K562 (cell line): ENCODE results near the gene PSMA5. TPM values are rescaled to one million over a fixed set of nuclear protein-coding genes. Genes with fewer than 3 reads are reported as not detected.

ENCODE experiments used
- BMI1 ChIP-seq: fragments of 150-350 bp; IDR thresholded peaks from 2 replicates; pipeline ENCODE4 v1.6.1; 2014; ENCODE audit warnings: low read length
- ESRRB ChIP-seq: fragments of 250-450 bp; sonication (Bioruptor Pico); IDR thresholded peaks from 2 replicates; pipeline ENCODE4 v1.5.0; 2020; ENCODE audit warnings: mild to moderate bottlenecking, moderate library complexity, borderline replicate concordance
- HDAC2 ChIP-seq: fragments of 450-650 bp; IDR thresholded peaks from 2 replicates; pipeline ENCODE4 v1.6.1; 2016; ENCODE audit warnings: mild to moderate bottlenecking
- HNRNPK ChIP-seq: fragments of 200-400 bp; formaldehyde crosslinking; IDR thresholded peaks from one replicate; pipeline ENCODE4 v1.6.1; 2018; ENCODE audit warnings: mild to moderate bottlenecking, low read depth, low read length; ENCODE audit not compliant: poor library complexity, severe bottlenecking
- ILK ChIP-seq: fragments of 450-650 bp; IDR thresholded peaks from 2 replicates; pipeline ENCODE4 v1.6.1; 2016; ENCODE audit warnings: missing genetic modification characterization, low read depth, mild to moderate bottlenecking, missing compliant biosample characterization, moderate library complexity, borderline replicate concordance
- KHSRP ChIP-seq: fragments of 450-650 bp; IDR thresholded peaks from 2 replicates; pipeline ENCODE4 v1.6.1; 2017
- MAFG ChIP-seq: fragments of 450-650 bp; conservative IDR thresholded peaks from 2 replicates; pipeline ENCODE4 v1.6.1; 2016; ENCODE audit warnings: missing genetic modification characterization, missing compliant biosample characterization
- MYC ChIP-seq, 2 experiments: fragments of 250-450 bp in 1 of 2; sonication (Bioruptor Pico) in 1 of 2; IDR thresholded peaks; 2 replicates each; pipeline versions ENCODE4 v1.5.1 to v1.6.1; 2012 to 2021; ENCODE audit warnings: low read depth in 2 of 2, borderline replicate concordance in 1 of 2, improper control_type of control experiment in 1 of 2, low read length in 1 of 2, mild to moderate bottlenecking in 1 of 2, moderate library complexity in 1 of 2
- NCOA4 ChIP-seq: fragments of 450-650 bp; IDR thresholded peaks from 2 replicates; pipeline ENCODE4 v1.6.1; 2018; ENCODE audit warnings: mild to moderate bottlenecking; ENCODE audit not compliant: partially characterized antibody
- NCOR1 ChIP-seq: fragments of 450-650 bp; IDR thresholded peaks from 2 replicates; pipeline ENCODE4 v1.6.1; 2016; ENCODE audit warnings: mild to moderate bottlenecking, moderate library complexity
- PCBP1 ChIP-seq: fragments of 200-400 bp; formaldehyde crosslinking; IDR thresholded peaks from 2 replicates; pipeline ENCODE4 v1.6.1; 2018; ENCODE audit warnings: mild to moderate bottlenecking, low read depth, low read length; ENCODE audit not compliant: poor library complexity, severe bottlenecking
- PHF8 ChIP-seq: fragments of 200-600 bp; sonication (generic); IDR thresholded peaks from 2 replicates; pipeline ENCODE4 v1.6.1; 2012; ENCODE audit warnings: mixed run types, mild to moderate bottlenecking, inconsistent platforms, low read length, moderate library complexity, borderline replicate concordance
- POLR2AphosphoS2 ChIP-seq: IDR thresholded peaks from 2 replicates; pipeline ENCODE4 v1.6.1; 2012; ENCODE audit warnings: low read length, improper control_type of control experiment
- PREB ChIP-seq: sonication (generic); formaldehyde crosslinking; IDR thresholded peaks from 2 replicates; pipeline ENCODE4 v1.8.1; 2023; ENCODE audit warnings: mild to moderate bottlenecking, missing genetic modification reagents
- RB1 ChIP-seq: fragments of 450-650 bp; IDR thresholded peaks from 2 replicates; pipeline ENCODE4 v1.6.1; 2017; ENCODE audit warnings: low read depth, mild to moderate bottlenecking
- RFX7 ChIP-seq: fragments of 250-450 bp; sonication (Bioruptor Pico); IDR thresholded peaks from 2 replicates; pipeline ENCODE4 v1.5.1; 2021; ENCODE audit warnings: mild to moderate bottlenecking
- SNIP1 ChIP-seq: fragments of 450-650 bp; IDR thresholded peaks from 2 replicates; pipeline ENCODE4 v1.7.1; 2017; ENCODE audit warnings: low read depth, mild to moderate bottlenecking
- SRSF3 ChIP-seq: fragments of 200-400 bp; formaldehyde crosslinking; IDR thresholded peaks from 2 replicates; pipeline ENCODE4 v1.6.1; 2016; ENCODE audit warnings: mild to moderate bottlenecking, low read length, moderate library complexity; ENCODE audit not compliant: insufficient read depth
- SUPT5H ChIP-seq: fragments of 450-650 bp; IDR thresholded peaks from 2 replicates; pipeline ENCODE4 v1.6.1; 2016
- THRB ChIP-seq: fragments of 450-650 bp; formaldehyde crosslinking; conservative IDR thresholded peaks from 2 replicates; pipeline ENCODE4 v1.4.0; 2022; ENCODE audit warnings: mild to moderate bottlenecking, missing genetic modification characterization
- ZBTB43 ChIP-seq: sonication (generic); formaldehyde crosslinking; IDR thresholded peaks from 2 replicates; pipeline ENCODE4 v1.8.0; 2023; ENCODE audit warnings: mild to moderate bottlenecking, missing genetic modification reagents
- ZFX ChIP-seq: sonication (generic); formaldehyde crosslinking; IDR thresholded peaks from 2 replicates; pipeline ENCODE4 v1.8.0; 2022; ENCODE audit warnings: mild to moderate bottlenecking, missing genetic modification reagents, moderate library complexity
- ZNF395 ChIP-seq: fragments of 200-800 bp; sonication (Bioruptor generic); IDR thresholded peaks from 2 replicates; pipeline ENCODE4 v1.6.1; 2017; ENCODE audit warnings: missing genetic modification characterization, missing compliant biosample characterization
- ZNF561 ChIP-seq: fragments of 450-650 bp; formaldehyde crosslinking; conservative IDR thresholded peaks from 2 replicates; pipeline ENCODE4 v1.4.0; 2020; ENCODE audit warnings: mild to moderate bottlenecking, moderate library complexity
- ZNF717 ChIP-seq: fragments of 250-450 bp; sonication (Bioruptor Pico); IDR thresholded peaks from 2 replicates; pipeline ENCODE4 v1.5.0; 2021
- ZNF830 ChIP-seq: fragments of 250-450 bp; sonication (Bioruptor Pico); IDR thresholded peaks from 2 replicates; pipeline ENCODE4 v1.5.0; 2021; ENCODE audit warnings: mild to moderate bottlenecking
- polyA plus RNA-seq, 8 experiments: library from polyadenylated mRNA; depleted of rRNA in 4 of 8; stranded (reverse) in 5 of 8; unstranded in 3 of 8; fragments of >200 nt; fragmentation: Nextera tagmentation in 2 of 8; fragmentation: Illumina TruSeq in 1 of 8; extraction: Ambion mirVana in 2 of 8; extraction: Trizol in 1 of 8; gene quantifications; 2 replicates each; pipeline versions ENCODE4 v1.2.1 to v1.2.3, GENCODE V29; 2011 to 2014; ENCODE audit warnings: inconsistent platforms in 1 of 8, missing spikeins in 1 of 8
- total RNA-seq, 7 experiments: library from RNA; depleted of rRNA in 6 of 7; stranded (reverse); fragments of >200 nt in 6 of 7; fragmentation: Illumina TruSeq in 2 of 7; extraction: Trizol in 2 of 7; gene quantifications; 2 replicates each; pipeline versions ENCODE4 v1.2.1 to v1.2.3, GENCODE V29; 2011 to 2021; ENCODE audit warnings: low replicate concordance in 1 of 7

The PSMA5 gene
- total and polyA plus RNA-seq, 9 of the 15 experiments (the other 6 are each of a cell fraction or from before 2014, with no cell fraction given): 82.6 to 542 (median 287) TPM

- TF ChIP-seq ZNF830 (CRISPR knock-in tag) (no peak), SNIP1 (no peak), POLR2AphosphoS2 (no peak), HNRNPK (no peak), PCBP1 (no peak), RFX7 (CRISPR knock-in tag) (no peak), PHF8 (no peak), BMI1 (no peak), RB1 (no peak), ZBTB43 (CRISPR knock-in tag) (no peak), ZNF395 (CRISPR knock-in tag) (no peak), ZNF717 (CRISPR knock-in tag) (no peak), ZFX (CRISPR knock-in tag) (no peak), MAFG (peak; percentile 56), SUPT5H (peak; percentile 34; the same call in 1 of the 2 replicates), MYC (IDR thresholded peaks at IDR 0.05; ENCODE audit: low read depth, low read length) (no peak), MYC (CRISPR knock-in tag; IDR thresholded peaks at IDR 0.05; ENCODE audit: borderline replicate concordance, low read depth) (no peak), SRSF3 (no peak), ZNF561 (CRISPR knock-in tag) (no peak), ESRRB (CRISPR knock-in tag) (no peak), THRB (CRISPR knock-in tag) (no peak), KHSRP (peak; percentile 23; the same call in 1 of the 2 replicates), ILK (no peak), PREB (CRISPR knock-in tag) (no peak), NCOA4 (no peak), NCOR1 (no peak), HDAC2 (no peak)
- TF ChIP-seq, all 486 proteins: peak for 6
These were observed 2.8 kb downstream of the PSMA5 start (continued) for GRCh38 chr1:109423498-109423897.
